Epithelial cell of prostate (primary cell): ENCODE data around the gene PLD1.

ENCODE experiments used
- DNase-seq: peaks from one replicate; pipeline ENCODE4 v3.0.0-alpha.2; 2011; ENCODE audit warnings: low read depth, low spot score
- H3K27ac ChIP-seq: fragments of 450-650 bp; 2 replicates; pipeline ENCODE4 v1.5.1; 2017; ENCODE audit warnings: mild to moderate bottlenecking

The PLD1 gene

DNA sequence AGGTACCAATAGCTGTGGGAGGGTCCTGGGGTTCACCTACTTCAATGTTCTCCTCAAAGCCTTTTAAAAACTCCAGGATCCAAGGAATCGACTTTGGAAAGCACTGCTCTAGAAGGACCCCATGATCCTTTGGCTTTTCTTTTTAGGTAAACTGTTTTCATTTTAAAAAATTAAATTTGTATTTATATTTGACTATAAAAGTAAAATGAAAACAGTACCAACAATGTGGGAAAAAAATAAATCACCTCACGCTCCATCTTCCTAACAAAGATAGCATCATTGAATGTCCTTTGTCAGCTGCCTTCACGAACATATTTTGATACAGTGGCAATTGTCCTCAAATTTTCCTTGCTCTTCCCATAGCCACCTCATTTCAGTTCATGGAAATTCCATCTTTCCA, 127.5 kb downstream of the PLD1 start:
- H3K27ac ChIP-seq, result no peak overlapping the region
- DNase-seq, result no peak

DNA sequence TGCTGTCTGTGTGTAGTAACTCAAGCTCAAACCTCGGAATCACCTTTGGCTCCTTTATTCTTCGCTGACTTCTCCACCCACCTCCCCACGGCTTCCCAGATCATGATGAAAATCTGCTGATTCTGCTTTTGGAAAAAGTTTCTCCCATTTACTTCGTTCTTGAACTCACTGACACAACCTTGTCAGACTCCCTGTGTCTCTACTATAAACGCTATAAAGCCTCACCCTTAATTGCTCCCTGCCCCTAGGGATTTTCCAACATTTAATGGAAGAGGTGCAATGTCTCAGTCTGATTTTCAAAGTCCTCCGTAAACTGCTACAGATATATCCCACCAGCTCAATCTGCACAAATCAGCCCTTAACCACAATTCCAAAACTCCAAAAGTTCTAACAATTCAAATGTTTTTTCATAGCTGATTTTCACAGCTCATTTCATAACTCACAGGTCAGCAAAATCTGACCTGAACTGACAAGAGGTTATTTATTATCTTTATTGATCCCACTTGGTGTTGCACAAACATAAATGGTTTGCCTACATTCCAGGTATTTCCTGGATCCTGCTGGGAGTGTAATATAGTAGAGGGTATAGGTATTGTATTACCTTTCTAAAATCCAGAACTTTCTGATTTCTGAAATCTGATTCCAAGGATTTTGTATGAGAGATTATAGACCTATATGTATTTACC, 129.4 kb downstream of the PLD1 start:
- DNase-seq, result no peak
- no peak overlapping the region for H3K27ac ChIP-seq

DNA sequence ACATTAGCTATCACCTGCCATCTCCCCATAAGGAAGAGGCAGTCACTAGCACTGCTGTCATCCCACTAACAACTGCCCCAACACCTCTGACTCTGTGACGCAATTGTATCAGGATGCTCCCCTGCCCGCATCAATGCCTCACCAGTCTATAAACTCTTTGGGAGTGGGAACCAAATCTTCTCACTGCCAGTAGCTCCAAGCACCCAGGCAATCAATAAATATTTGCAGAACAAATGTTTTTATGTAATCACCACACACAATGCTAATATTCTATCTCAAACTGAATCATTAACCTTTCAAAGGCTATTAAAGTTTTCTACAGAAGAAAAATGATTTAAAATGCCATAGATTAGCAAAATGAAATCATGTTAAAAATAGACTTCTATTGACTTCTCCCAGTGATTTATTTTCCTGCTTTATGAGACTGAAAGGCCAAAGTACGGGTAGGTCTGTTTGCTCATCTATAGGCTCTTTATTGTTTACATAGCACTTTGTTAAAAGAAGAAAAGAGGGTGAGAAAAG, 131.3 kb downstream of the PLD1 start:
- DNase-seq, result no peak

DNA sequence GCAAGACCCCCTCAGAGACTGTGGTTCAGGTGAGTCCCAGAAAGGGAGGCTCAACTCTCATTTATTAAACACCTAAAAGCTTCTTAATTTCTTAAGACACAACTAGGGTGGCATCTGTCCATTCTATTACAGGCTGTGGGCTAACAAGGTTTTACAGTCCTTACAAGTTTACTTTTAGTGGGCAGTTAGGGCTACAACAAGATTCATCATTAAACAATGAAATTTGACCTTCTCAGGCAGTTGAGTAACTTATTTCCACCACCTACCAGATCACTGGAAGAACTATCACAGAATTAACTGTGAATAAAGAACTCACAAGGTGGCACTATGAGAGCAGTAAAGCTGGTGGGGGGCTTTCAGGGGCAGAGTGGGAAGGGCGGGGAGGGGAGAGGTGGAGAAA, 132.6 kb downstream of the PLD1 start:
- DNase-seq, result no peak

More for the DNA sequence above, 131.3 kb downstream of the PLD1 start:
- H3K27ac ChIP-seq, result no peak overlapping the region

DNA sequence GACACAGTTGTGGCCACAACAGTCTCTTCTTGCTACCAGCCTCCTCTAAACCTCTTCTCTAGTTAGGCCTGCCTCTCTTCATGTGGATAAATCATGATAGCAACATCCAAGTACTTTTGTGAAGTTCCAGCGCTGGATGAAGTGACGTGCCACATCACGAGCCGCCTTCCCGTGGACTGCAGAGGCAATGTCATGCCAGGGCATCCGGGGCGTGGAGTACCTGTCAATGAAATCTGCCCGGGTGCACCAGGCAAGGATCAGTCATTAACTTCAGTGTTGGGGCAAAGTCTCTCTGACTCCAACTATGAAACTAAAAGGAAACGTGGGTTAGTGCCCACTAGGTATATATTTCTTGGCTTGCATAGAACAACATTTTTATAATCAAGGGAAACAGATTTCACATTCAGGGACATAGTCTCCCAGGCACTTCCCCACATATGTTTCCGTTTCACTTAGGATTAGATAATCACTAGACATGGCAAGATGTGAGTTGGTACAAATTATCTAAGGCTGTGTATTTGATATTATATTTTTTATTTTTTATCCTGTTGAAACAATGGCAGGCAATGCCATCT, 133.6 kb downstream of the PLD1 start:
- no peak for DNase-seq
- H3K27ac ChIP-seq, result no peak overlapping the region

More for the DNA sequence above, 132.6 kb downstream of the PLD1 start:
- no peak overlapping the region for H3K27ac ChIP-seq

DNA sequence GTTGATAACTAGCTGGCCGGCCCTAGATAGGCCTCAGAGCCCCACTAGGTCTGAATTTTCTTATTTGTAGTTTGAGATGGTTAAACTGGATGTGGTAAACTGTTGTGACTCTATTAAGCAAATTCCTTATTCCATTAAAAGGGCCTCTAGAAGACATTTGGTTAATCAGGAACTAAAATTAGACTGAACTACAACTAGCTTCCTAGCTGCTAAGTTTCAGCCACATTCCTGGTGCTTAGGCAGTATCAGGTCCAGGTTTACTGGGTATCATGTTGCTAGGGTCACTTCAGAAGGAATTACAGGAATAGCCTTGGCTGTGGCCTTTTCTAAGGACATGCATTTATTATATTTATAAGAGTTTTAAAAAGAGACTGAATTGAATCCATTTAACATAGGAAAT, 136.3 kb downstream of the PLD1 start:
- no peak overlapping the region for H3K27ac ChIP-seq
- no peak for DNase-seq

DNA sequence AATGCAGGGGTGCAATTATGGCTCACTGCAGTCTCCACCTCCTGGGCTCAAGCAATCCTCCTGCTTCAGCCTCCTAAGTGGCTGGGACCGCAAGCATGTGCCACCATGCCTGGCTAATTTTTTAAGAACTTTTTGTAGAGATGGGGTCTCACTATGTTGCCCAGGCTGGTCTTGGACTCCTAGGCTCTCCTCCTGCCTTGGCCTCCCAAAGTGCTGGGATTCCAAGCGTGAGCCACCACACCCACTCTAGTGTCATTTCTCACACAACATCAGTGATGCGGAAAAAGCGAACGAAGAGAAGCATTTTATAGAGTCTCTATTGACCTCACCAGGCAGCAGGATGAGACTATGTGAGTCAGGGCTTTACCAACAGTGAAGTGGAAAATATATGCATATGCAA, 137.7 kb downstream of the PLD1 start:
- DNase-seq, result no peak
- H3K27ac ChIP-seq, result no peak overlapping the region

DNA sequence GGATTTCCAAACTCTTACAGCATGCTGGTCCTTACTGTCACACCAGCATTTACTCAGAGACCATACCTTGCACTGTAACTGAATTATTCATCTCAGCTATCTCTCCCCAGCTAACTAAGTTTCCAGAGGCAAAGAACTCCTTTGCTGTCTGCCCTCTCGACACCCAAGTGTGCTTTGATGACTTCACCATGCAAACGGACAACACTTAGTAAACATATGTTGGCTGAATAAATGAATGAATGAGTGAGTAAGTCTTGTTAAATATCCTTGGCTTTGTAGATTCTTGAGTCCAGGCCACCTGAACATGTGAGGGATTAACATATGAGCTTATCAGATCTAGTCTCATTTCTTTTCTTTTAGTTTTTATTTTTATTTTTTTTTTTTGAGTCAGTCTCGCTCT, 138.2 kb downstream of the PLD1 start:
- no peak for DNase-seq
- H3K27ac ChIP-seq, result no peak overlapping the region

DNA sequence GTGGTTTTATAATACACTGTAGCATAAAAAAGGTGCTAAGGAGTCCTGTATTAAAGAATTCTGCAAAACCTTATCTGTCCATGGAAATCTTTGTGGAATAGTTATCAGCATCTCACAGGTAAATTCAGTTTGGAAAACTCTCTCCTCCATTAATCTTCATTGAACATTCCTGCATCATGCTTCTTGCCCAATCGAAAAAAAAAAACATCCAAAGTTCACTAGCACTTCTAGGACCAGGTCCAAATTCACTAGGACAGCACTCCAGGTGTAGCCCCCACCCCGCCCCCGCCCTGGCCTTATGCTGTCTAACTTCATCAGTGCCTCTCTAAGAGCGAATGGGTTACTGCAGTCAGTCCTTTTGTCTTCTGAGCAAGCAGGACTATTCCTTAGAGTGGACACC, 138.6 kb downstream of the PLD1 start:
- DNase-seq, result no peak
- H3K27ac ChIP-seq, result no peak overlapping the region

DNA sequence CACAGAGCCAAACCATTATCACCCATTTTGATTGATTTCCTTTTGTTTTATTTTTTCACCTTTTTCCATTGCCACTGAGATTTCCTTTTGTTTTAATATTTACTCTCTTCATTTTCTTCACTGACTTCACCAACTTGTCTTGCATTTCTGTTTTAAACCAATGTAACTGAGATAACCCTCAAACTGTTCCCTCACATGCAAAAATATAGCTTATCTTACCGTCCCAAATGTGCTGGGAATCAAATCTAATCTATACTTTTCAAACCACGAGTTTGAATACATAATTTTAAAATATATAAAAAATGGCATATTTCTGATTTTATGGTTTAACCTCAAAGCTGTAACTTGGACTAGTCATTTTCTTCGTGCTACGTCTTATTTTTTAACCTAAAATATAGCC, 143.8 kb downstream of the PLD1 start:
- no peak for DNase-seq
- H3K27ac ChIP-seq, result no peak overlapping the region

DNA sequence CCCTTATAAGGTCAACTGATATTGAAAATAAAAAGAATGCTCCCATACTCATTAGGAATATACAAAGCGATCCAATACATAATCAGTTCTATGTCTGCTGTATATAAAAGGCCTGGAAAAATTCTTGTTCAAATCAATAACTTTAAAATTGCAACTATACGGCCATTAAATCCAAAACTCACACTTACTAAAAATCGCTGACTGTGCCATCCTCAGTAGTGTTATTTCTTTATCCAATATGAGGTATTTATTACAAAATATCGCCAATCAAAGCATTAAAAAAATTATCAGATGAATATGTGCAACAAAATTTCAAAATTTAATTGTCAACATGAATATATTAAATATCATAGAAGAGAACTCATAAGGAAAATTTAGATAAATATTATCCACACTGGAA, 146.5 kb downstream of the PLD1 start:
- H3K27ac ChIP-seq, result no peak overlapping the region
- no peak for DNase-seq

DNA sequence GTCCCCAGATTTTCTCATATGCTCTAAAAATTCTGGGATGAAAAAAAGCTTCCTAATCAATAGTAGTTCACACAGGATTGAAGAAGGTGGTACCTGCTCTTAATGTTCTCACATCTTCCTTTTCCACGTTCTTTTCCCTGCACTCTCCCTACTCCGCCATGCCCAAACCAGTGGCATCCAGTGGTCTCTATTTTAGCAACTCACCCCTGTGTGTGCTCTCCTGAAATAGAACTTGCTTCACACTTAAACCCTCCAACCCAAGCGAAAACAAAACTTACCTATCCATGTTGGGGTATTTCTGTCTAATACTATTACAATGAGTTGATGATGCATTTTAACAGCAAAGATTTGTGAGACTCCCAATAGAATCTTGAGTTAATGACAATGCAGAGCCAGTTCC, 148.8 kb downstream of the PLD1 start:
- no peak overlapping the region for H3K27ac ChIP-seq
- DNase-seq, result no peak

DNA sequence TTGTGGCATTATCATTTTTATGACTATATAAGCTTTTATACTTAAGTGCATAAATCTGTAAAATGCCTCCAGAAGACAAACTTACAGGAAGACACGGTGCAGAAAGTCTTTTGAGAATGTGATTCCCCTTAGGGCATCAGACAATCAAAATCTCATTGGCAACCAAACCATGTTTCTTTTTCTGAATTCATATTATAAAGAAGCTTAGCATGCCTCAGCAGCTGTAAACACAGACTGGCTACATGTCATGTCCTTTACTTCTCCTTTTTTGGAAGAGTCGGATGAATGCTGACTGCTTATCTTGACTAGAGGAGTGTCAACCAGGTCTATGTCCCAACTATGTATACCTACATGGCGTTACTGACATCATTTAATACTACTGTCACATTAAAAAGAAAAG, 150.1 kb downstream of the PLD1 start:
- DNase-seq, result no peak
- no peak overlapping the region for H3K27ac ChIP-seq

DNA sequence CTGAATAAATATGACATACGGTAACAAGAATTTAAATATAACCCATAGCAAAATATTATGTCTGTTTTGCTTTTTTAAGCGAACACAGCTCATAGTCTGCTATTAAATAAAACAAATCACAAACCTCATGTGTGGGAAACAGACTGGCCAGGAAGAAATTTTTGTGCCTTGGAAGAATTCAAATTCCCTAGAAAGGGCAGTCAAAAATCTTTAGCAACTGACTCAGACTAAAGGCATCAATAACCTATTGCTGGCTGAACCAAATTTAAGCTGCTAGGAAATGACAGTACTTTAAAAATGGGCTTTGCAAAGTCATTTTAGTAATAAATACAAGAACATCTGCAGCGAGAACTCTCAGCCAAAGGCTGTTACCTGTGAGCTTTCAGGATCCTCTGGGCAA, 151.4 kb downstream of the PLD1 start:
- DNase-seq, result no peak
- H3K27ac ChIP-seq, result no peak overlapping the region

DNA sequence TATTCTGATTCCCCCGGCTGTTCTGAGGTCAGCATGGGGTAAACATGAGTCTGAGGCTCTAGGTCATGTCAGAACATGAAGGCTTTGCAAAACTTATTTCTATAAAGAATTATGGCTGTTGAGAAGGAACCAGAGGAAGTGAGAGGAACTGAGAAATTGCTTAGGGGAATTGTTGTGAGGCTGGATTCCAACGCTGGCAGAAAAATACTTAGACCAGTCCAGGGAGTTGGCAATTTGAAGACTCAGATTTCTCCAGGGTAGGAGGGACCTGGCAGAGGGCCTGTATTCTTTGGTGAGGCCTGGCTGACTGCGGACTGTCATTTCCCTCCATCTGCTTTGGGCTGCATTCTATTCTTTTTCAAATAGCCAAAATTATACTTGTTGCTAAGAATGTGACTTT, 155.5 kb downstream of the PLD1 start:
- peak overlapping the region; percentile 75 for H3K27ac ChIP-seq
- DNase-seq, result peak; percentile 20

DNA sequence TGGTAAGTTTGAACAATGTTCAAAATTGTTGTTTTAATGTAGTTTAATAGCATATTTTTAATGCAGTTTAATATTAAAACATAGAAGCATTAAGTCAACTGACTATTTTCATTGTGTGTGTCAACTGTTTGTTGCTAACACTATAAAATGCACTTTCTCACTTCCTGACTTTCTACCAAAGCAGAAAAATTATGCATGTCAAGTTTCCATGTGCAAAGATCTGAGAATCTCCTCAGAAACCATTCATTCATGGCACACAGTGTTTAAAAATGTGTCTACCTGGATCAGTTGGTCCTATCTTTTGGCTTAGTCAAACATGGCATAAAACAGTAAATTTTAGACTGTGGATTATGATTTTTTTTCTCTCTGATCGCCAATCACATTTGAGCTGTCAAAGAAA, 156.0 kb downstream of the PLD1 start:
- DNase-seq, result no peak
- peak overlapping the region; percentile 75 for H3K27ac ChIP-seq

DNA sequence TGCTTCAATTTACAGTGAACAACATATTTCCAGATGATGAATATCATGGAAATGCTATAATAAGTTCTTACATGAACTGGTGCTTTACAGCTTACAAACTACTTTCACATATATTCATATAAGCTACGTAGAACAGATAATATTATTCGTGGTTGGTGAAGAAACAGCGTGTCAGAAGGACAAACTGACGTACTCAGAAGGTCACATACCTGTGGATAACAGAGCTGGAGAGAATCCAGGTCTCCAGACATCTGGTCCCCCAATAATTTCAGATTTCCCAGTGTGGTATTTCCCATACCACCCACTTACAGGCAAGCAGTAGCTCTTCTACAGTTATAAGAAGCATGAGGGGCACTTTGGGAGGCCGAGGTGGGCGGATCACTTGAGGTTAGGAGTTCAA, 156.6 kb downstream of the PLD1 start:
- H3K27ac ChIP-seq, result no peak overlapping the region
- no peak for DNase-seq

DNA sequence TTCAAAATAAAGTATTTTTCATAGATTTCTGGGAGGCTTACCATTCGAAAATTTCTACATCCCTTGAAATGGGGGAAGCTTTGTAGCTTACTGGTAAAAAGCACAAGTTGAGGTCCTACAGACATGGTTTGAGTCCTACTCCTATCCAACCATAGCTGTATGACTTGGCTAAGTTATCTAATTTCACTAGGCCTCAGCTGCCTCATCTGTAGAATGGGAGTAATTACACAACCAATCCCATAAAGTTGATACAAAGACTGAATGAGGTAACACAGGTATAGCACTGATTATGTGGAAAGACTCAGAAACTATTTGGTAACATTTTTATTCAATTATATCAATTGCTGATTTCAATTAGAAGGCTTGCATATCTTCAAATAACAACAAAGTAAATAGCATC, 157.4 kb downstream of the PLD1 start:
- no peak overlapping the region for H3K27ac ChIP-seq
- no peak for DNase-seq

DNA sequence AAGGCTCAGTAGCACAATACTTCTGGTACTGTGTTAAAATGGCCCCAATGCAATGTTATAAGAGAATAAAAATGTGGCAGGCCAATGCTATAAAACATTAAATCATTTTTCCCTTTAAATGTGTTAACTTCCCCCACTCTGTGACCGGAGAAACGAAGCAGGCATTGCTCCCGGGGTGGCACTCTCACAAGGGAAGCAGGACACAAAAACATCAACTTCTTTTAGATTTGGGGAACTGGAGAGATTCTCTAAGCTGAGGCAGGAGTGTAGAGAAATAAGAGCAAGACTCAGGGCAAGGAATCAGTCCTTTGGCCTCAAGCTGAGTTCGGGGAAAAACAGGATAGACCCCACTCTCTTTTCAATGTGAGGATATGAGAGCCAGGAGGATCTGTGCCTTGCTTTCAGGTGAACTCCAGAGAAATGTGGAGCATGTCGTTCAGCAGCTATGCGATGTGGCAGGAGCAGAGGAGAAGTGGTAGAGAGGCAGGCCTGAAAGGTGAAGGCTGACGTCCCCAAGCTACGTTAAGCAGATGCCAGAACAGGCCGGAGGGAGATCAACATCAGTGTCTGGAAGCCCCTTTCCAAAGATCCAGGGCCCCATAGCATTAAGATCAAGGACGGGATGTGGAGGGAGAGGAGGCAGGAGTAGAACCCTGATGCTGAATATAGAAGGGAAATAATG, 160.2 kb downstream of the PLD1 start:
- H3K27ac ChIP-seq, result no peak overlapping the region

DNA sequence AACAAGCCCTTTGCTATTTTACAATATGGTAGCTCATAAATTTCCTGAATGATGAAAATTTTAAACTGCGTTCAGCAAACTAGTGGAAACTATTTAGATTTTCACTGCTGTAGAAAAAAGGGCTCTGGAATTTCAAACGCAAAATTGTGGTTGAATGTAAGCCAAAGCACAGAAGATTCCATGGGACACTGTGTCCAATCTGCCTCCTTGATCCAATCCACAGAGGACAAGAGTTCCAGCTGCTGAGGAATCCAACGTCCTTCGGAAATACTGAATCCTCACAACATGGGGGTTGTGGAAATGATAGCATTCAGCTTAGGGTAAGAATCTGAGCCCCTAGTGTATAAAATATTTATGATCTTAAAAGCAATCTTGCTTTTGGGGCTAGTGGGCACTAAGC, 161.0 kb downstream of the PLD1 start:
- no peak overlapping the region for H3K27ac ChIP-seq
- DNase-seq, result no peak

More for the DNA sequence above, 160.2 kb downstream of the PLD1 start:
- DNase-seq, result no peak

DNA sequence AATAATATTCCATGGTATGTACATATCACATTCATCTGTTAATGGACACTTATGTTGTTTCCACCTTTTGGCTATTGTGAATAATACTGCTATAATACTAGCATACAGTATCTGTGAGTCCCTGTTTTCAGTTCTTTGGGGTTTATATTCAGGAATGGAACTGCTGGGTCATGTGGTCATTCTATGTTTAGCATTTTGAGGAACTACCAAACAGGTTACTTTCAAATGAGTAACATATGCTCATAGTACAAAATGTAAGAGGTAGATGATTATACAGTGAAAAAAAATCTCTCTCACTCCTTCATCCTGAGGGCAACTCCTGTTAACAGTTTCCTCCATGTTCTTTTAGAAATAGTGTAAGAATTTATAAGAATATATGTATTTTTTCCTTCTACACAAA, 162.2 kb downstream of the PLD1 start:
- no peak for DNase-seq
- H3K27ac ChIP-seq, result no peak overlapping the region
